OCI-LY7 (cell line): ENCODE data around the gene AMBP. TPM values are rescaled to one million over a fixed set of nuclear protein-coding genes. Genes with fewer than 3 reads are reported as not detected.

ENCODE experiments used
- BruUV-seq: library from RNA; stranded (reverse); fragments of 400-500 nt; replicated peaks from 2 replicates; lab custom pipeline; 2021; lab: Mats Ljungman, UMichigan
- CTCF ChIA-PET: fragments of 300-600 bp; sonication (Branson Sonifier 250); formaldehyde crosslinking; loops from one replicate; lab custom pipeline; 2022; ENCODE audit warnings: antibody characterized with exemption; ENCODE audit not compliant: unreplicated experiment; lab: Charles Lee
- POLR2A ChIA-PET: fragments of 300-600 bp; sonication (Branson Sonifier 250); formaldehyde crosslinking; loops from one replicate; lab custom pipeline; 2022; ENCODE audit warnings: antibody characterized with exemption; lab: Charles Lee
- DNase-seq: peaks from one replicate; pipeline ENCODE4 v3.0.0-alpha.2; 2015; ENCODE audit warnings: low spot score
- H2AFZ ChIP-seq: fragments of 200-600 bp; sonication (generic), shearing (Covaris generic); 2 replicates; pipeline ENCODE4 v1.6.1; 2014; ENCODE audit warnings: mild to moderate bottlenecking, antibody characterized with exemption, low read length, moderate library complexity
- H3K27ac ChIP-seq: fragments of 200-600 bp; sonication (generic); 2 replicates; pipeline ENCODE4 v1.5.1; 2014; ENCODE audit warnings: mixed run types, low read depth, mild to moderate bottlenecking, moderate library complexity, low read length, inconsistent platforms; ENCODE audit not compliant: poor library complexity, severe bottlenecking
- H3K36me3 ChIP-seq: fragments of 200-600 bp; sonication (generic); 2 replicates; pipeline ENCODE4 v1.6.1; 2014; ENCODE audit warnings: mild to moderate bottlenecking, antibody characterized with exemption, low read length, moderate library complexity, mixed read lengths; ENCODE audit not compliant: insufficient read depth
- H3K4me1 ChIP-seq: fragments of 200-600 bp; sonication (generic); 2 replicates; pipeline ENCODE4 v1.5.1; 2014; ENCODE audit warnings: mild to moderate bottlenecking, low read length; ENCODE audit not compliant: insufficient read depth, poor library complexity, severe bottlenecking
- H3K4me2 ChIP-seq: fragments of 200-600 bp; sonication (generic); 2 replicates; pipeline ENCODE4 v1.6.1; 2014; ENCODE audit warnings: mild to moderate bottlenecking, low read length
- H3K4me3 ChIP-seq: fragments of 200-600 bp; sonication (generic); 2 replicates; pipeline ENCODE4 v1.5.1; 2014; ENCODE audit warnings: mild to moderate bottlenecking, low read depth, low read length; ENCODE audit not compliant: poor library complexity, severe bottlenecking
- H3K79me2 ChIP-seq: fragments of 200-600 bp; sonication (generic); 2 replicates; pipeline ENCODE4 v1.6.1; 2016; ENCODE audit warnings: low read depth, mild to moderate bottlenecking, low read length, moderate library complexity, mixed read lengths; ENCODE audit not compliant: insufficient read depth
- H3K9me2 ChIP-seq: fragments of 200-600 bp; sonication (generic); 2 replicates; pipeline ENCODE4 v1.6.1; 2016; ENCODE audit warnings: mild to moderate bottlenecking, low read length, mixed read lengths; ENCODE audit not compliant: insufficient read depth
- H3K9me3 ChIP-seq: fragments of 200-600 bp; sonication (generic); 2 replicates; pipeline ENCODE4 v1.6.1; 2014; ENCODE audit warnings: mild to moderate bottlenecking, mixed run types, low read length, mixed read lengths
- H4K20me1 ChIP-seq: fragments of 200-600 bp; sonication (generic); 2 replicates; pipeline ENCODE4 v1.6.1; 2014; ENCODE audit warnings: mild to moderate bottlenecking, antibody characterized with exemption, low read length, moderate library complexity, mixed read lengths; ENCODE audit not compliant: insufficient read depth
- EZH2phosphoT487 ChIP-seq: fragments of 200-600 bp; sonication (generic); IDR thresholded peaks from 2 replicates; pipeline ENCODE4 v1.6.1; 2018; ENCODE audit warnings: low read depth, borderline replicate concordance, mild to moderate bottlenecking, mixed run types, antibody characterized with exemption, low read length, moderate library complexity, mixed read lengths
- intact Hi-C: fragments of 100-400 bp; cut with micrococcal nuclease; formaldehyde crosslinking; loops from one replicate; pipeline ENCODE4 v1.10.0; 2022; ENCODE audit not compliant: unreplicated experiment
- total RNA-seq, 2 experiments: library from RNA; depleted of rRNA in 1 of 2; stranded (reverse); fragments of >200 nt in 1 of 2; shearing (Covaris generic) in 1 of 2; gene quantifications; 2 replicates each; pipeline ENCODE4 v1.2.3, GENCODE V29; 2014 to 2022
- TF ChIP-seq, protein P1 (sequence below): fragments of 200-600 bp; sonication (generic); conservative IDR thresholded peaks from 2 replicates; pipeline ENCODE4 v1.5.1; 2014; ENCODE audit warnings: mild to moderate bottlenecking, antibody characterized with exemption, low read length, moderate library complexity, mixed read lengths

The AMBP gene
- total RNA-seq, 2 experiments from 2014 or later, result not detected

DNA sequence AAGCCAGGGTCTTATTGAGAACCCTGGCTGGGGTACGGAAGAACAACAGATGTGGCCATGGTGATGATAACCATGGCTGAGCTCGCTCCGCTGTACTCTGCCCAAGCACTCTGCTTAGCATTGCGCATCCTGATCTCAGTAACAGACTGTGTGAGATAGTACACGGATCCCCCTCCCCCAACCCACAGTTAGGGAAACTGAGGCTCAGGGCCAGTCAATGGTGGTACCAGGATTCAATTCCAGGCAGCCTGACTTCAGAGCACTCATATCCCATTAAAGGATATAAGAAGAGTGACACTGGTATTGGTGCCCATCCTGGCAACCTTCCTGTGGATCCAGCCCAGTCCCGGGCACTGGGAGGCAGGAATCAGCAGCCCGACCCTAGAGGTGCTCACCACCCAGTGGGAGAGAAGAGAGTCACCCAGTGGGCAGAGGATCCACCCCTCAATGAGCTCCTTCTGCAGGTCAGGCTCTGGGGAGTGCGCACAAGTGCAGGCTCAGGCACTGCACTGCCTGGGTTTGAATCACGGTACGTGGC is 47.4 kb upstream of the AMBP start:
- no peak overlapping the region for H3K27ac ChIP-seq
- DNase-seq, result no peak
- intact Hi-C loops, result no loop called here
- H3K4me2 ChIP-seq, result no peak overlapping the region
- no TSS peak for BruUV-seq
- no peaks in the 10 kb centered on the region for H3K79me2 ChIP-seq
- H3K4me1 ChIP-seq, result no peaks in the 10 kb centered on the region
- no peak overlapping the region for H3K4me3 ChIP-seq
- no peaks in the 10 kb centered on the region for H3K36me3 ChIP-seq
- H4K20me1 ChIP-seq, result no peaks in the 10 kb centered on the region
- CTCF ChIA-PET, result no interaction called here
- POLR2A ChIA-PET, result interaction anchor here (0.5 kb wide), 1 partner anchor 1596 kb away, joined by 3 read pairs; no protein-coding TSS in a partner anchor
- H3K9me2 ChIP-seq, result no peaks in the 10 kb centered on the region
- no peaks in the 10 kb centered on the region for H3K9me3 ChIP-seq
- no peak overlapping the region for H2AFZ ChIP-seq
- TF ChIP-seq EZH2phosphoT487, result no peak
- TF ChIP-seq, protein P1, sequence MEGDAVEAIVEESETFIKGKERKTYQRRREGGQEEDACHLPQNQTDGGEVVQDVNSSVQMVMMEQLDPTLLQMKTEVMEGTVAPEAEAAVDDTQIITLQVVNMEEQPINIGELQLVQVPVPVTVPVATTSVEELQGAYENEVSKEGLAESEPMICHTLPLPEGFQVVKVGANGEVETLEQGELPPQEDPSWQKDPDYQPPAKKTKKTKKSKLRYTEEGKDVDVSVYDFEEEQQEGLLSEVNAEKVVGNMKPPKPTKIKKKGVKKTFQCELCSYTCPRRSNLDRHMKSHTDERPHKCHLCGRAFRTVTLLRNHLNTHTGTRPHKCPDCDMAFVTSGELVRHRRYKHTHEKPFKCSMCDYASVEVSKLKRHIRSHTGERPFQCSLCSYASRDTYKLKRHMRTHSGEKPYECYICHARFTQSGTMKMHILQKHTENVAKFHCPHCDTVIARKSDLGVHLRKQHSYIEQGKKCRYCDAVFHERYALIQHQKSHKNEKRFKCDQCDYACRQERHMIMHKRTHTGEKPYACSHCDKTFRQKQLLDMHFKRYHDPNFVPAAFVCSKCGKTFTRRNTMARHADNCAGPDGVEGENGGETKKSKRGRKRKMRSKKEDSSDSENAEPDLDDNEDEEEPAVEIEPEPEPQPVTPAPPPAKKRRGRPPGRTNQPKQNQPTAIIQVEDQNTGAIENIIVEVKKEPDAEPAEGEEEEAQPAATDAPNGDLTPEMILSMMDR, result no peak

DNA sequence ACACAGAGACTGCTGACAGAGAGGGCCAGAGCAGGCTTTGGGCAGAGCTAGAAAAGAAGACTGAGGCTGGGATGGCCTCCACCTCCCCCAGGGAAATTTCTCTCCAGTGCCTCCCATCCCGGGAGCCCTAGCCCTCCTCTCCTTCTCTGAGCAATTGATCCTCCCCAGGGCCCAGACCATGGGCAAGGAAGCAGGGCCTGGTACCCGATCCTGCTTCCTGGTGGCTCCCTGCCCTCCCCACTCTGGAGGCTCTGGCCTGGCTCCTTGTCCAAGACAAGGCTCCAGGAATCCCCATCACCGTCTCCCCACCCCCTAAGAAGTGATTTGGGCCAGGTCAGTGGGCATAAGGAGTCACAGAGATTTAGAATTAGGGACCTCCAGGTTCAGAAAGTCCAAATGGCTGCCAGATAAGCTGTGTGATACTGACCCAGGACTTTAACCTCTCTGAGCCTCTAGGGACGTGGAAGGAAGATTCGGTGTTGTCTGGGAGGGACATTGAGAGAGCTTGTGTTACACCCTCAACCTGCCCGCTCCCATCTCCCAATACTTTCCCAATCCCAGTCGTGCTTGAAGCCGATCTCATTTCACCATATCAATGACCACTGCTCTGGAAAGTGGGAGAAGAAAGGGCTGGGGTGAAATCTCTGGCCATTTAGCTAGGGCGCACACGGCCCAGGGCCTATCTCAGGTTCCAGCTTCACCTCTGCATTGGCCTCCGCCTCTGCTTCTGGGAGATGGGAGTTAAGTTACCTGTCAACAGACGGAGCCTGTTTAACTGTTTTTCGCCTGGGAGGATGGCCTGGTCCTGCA is 46.8 kb upstream of the AMBP start:
- Histone ChIP-seq H2AFZ (no peak overlapping the region), H4K20me1 (no peaks in the 10 kb centered on the region), H3K79me2 (no peaks in the 10 kb centered on the region), H3K9me3 (no peaks in the 10 kb centered on the region), H3K4me2 (no peak overlapping the region), H3K4me1 (no peaks in the 10 kb centered on the region), H3K9me2 (no peaks in the 10 kb centered on the region), H3K36me3 (no peaks in the 10 kb centered on the region), H3K27ac (no peak overlapping the region), H3K4me3 (no peak overlapping the region)
- POLR2A ChIA-PET, result interaction anchor here (0.5 kb wide), 1 partner anchor 1595 kb away, joined by 3 read pairs; no protein-coding TSS in a partner anchor
- TF ChIP-seq, protein P1, result no peak
- TF ChIP-seq EZH2phosphoT487, result no peak
- no peak for DNase-seq
- CTCF ChIA-PET, result no interaction called here
- intact Hi-C loops, result no loop called here
- no TSS peak for BruUV-seq

DNA sequence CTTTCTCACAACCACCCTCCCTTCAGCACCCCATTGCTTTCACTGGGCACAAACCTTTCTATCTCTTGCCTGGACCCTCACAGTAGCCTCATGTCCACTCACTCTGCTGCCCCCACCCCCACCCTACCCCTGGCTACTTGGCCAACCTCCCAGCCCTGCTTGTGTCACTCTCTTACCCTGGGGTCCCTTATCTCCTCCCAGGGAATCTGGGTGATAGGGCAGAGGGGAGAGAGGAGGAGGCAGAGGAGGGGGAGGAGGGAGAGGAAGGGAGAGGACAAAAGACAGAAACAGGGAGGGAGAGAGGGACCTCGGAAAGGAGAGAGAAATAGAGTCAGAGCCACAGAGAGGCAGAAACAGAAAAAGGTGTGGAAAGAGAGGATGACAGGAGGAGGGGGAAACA is 46.0 kb upstream of the AMBP start:
- Histone ChIP-seq H3K4me2 (no peak overlapping the region), H3K9me3 (no peaks in the 10 kb centered on the region), H4K20me1 (no peaks in the 10 kb centered on the region), H3K4me3 (no peak overlapping the region), H2AFZ (no peak overlapping the region), H3K9me2 (no peaks in the 10 kb centered on the region), H3K27ac (no peak overlapping the region), H3K79me2 (no peaks in the 10 kb centered on the region), H3K4me1 (no peaks in the 10 kb centered on the region), H3K36me3 (no peaks in the 10 kb centered on the region)
- BruUV-seq, result no TSS peak
- intact Hi-C loops, result no loop called here
- no peak for DNase-seq
- ChIA-PET CTCF (no interaction called here), POLR2A (no interaction called here)
- TF ChIP-seq, protein P1, result no peak
- no peak for TF ChIP-seq EZH2phosphoT487
